LNCaP clone FGC (cell line): ENCODE measurements around the gene MTR.

Experiments used
- DNase-seq: peaks from one replicate; pipeline ENCODE4 v3.0.0-alpha.2; 2011; ENCODE audit warnings: low read depth
- H3K4me3 ChIP-seq: 2 replicates; pipeline ENCODE4 v1.5.1; 2011; ENCODE audit warnings: mild to moderate bottlenecking, low read depth, low read length, control low read depth
- TF ChIP-seq, protein P1 (sequence below): IDR thresholded peaks from 2 replicates; pipeline ENCODE4 v1.5.1; 2012; ENCODE audit warnings: mild to moderate bottlenecking; ENCODE audit not compliant: control insufficient read depth, insufficient read depth; ENCODE audit errors: extremely low read depth

MTR gene

DNA sequence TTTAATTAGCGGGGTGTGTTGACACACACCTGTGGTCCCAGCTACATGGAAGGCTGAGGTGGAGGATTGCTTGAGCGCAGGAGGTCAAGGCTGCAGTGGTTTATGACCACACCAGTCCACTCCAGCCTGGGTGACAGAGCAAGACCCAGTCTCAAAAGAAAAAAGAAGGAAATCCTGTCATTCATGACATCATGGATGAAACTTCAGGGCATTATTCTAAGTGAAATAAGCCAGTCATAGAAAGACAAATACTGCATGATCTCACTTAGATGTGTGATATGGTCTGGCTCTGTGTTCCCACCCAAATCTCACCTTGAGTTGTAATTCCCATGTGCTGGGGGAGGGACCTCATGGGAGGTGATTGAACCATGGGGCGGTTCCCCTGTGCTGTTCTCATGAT, 126.5 kb downstream of the MTR start:
- TF ChIP-seq, protein P1, sequence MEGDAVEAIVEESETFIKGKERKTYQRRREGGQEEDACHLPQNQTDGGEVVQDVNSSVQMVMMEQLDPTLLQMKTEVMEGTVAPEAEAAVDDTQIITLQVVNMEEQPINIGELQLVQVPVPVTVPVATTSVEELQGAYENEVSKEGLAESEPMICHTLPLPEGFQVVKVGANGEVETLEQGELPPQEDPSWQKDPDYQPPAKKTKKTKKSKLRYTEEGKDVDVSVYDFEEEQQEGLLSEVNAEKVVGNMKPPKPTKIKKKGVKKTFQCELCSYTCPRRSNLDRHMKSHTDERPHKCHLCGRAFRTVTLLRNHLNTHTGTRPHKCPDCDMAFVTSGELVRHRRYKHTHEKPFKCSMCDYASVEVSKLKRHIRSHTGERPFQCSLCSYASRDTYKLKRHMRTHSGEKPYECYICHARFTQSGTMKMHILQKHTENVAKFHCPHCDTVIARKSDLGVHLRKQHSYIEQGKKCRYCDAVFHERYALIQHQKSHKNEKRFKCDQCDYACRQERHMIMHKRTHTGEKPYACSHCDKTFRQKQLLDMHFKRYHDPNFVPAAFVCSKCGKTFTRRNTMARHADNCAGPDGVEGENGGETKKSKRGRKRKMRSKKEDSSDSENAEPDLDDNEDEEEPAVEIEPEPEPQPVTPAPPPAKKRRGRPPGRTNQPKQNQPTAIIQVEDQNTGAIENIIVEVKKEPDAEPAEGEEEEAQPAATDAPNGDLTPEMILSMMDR, result no peak

DNA sequence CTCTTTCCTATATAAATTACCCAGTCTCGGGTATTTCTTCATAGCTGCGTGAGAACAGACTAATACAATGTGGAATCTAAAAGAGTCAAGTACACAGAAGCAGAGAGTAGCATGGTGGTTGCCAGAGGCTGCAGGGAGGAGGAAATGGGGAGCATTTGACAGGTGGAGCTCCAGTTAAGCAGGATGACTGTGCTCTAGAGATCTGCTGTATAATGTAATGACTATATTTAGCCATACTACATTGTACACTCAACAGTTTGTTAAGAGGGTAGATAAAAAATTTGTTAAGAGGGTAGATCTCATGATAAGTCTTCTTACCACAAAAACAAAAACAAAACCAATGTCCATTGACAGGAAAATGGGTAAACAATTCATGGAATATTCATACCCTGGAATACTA, 127.1 kb downstream of the MTR start:
- no peak overlapping the region for H3K4me3 ChIP-seq
- no peak for DNase-seq
- TF ChIP-seq, protein P1, result no peak

More for the DNA sequence above, 126.5 kb downstream of the MTR start:
- no peak overlapping the region for H3K4me3 ChIP-seq
- no peak for DNase-seq

DNA sequence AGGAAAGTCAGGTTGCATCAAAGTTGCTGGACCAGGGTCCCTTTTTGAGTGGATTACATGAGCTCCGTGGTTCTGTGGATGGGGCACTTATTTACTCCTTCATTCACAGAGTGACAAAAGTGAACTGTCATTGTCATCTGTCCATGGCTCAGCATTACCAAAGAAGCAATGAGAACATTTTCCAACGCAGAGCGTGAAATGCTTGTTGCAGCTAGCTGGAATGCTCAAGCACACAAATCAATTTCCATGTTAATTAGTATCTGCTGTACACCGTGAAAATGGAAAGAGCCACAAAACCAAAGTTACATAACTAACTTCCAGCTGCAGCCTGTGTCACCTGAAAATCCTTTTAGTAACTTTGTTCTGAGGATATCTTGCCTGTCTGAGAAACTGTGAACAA, 130.3 kb downstream of the MTR start:
- DNase-seq, result no peak
- TF ChIP-seq, protein P1, result no peak
- H3K4me3 ChIP-seq, result no peak overlapping the region

DNA sequence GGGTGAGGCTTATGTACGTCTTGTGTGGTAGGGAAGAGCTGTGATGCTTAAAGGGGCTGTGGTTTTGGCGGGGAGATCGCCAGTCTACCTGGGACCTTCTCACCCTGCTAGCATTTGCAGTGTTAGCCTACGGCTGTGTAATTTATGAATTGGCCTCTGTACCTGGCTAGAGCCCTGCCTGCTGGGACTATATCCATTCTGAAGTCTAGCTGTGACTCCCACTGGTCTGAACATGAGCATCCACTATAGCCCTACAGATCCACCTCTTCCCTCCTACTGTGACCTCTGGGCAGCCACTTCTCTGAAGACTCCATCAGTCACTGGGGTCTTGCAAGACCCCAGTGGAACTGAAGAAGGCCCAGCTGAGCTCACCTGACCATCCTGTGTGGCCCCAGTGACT, 135.4 kb downstream of the MTR start:
- TF ChIP-seq, protein P1, result no peak
- no peak overlapping the region for H3K4me3 ChIP-seq
- no peak for DNase-seq

DNA sequence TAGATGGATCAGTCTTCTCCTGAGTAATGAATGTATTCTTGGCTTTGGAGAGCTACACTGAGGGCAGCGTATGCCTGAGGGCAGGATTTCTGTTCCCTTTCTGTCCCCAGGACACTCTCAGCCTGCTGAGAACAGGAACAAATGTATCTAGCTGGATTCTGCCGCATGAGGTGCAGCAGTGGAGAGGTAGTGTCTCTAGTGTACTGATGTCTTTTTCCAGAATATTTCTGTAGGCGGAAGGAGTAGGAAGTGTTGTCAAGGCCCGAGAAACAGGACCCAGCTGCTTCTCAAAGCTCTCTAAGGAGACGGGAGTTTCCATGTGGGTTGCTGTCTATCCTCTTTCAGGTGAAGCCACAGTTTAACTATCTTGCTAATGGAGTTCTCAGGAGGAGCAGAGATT, 143.7 kb downstream of the MTR start:
- no peak for DNase-seq
- TF ChIP-seq, protein P1, result no peak
- H3K4me3 ChIP-seq, result no peak overlapping the region

DNA sequence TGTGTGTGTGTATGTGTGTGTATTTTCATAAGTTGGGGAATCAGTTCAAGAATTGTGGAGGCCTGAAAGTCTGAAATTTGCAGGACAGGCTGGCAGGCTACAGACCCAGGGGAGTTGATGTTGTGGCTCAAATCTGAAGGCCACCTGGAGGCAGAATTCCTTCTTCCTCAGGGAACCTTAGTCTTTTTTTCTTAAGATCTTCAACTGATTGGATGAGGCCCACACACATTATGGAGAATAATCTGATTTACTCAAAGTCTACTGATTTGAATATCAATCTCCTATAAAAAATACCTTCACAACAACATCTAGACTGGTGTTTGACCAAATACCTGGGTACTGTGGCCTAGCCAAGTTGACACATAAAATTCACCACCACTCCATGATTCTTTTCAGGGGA, 147.3 kb downstream of the MTR start:
- no peak overlapping the region for H3K4me3 ChIP-seq
- DNase-seq, result no peak
- TF ChIP-seq, protein P1, result no peak

DNA sequence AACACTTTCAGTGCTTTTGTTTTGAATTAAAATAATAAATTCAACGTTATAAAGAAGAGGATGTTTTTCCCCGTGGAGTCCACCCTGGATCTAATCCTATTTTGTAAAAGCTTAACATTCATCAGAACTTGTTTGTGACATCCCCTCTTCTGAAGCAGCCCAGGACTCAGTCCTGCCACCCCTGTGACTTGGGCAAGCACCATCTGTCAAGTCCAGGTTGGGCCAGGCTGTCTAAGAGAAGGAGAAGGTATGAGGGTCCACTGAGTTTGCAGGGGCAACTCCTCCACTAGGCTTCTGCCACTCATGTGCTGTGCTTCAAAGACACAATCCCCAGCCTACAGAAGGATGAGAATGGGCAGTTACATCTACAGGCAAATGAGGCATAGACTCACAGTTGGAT, 149.5 kb downstream of the MTR start:
- TF ChIP-seq, protein P1, result no peak
- no peak overlapping the region for H3K4me3 ChIP-seq
- DNase-seq, result no peak
